IMR-90 (cell line): Measurements from ENCODE around the gene DGLUCY. TPM values are rescaled to one million over a fixed set of nuclear protein-coding genes. Genes with fewer than 3 reads are reported as not detected.
A peak's percentile ranks its signal among the peaks of the same experiment; 100 is the strongest.

ENCODE experiments used
- ATAC-seq: fragments of 200-7000 bp; cut with Tn5 transposase; 2 replicates; pipeline ENCODE4 v1.9.1; 2020; ENCODE audit warnings: low read depth, mild to moderate bottlenecking, moderate library complexity
- BruUV-seq: library from RNA; stranded (reverse); fragments of 400-500 nt; replicated peaks from 2 replicates; lab custom pipeline; 2021; lab: Mats Ljungman, UMichigan
- CTCF ChIA-PET: fragments of 300-600 bp; formaldehyde crosslinking; extraction: SDS; loops from one replicate; lab custom pipeline; 2021; ENCODE audit warnings: antibody characterized with exemption; lab: Yijun Ruan, JAX
- POLR2A ChIA-PET: fragments of 300-600 bp; sonication (Branson Sonifier 250); formaldehyde crosslinking; loops from one replicate; lab custom pipeline; 2022; ENCODE audit warnings: antibody characterized with exemption; ENCODE audit not compliant: unreplicated experiment; lab: Charles Lee
- DNase-seq: peaks from one replicate; pipeline ENCODE4 v3.0.0; 2013
- H2AFZ ChIP-seq: replicated peaks from 2 replicates; pipeline ENCODE3; 2013; ENCODE audit warnings: low read length, mild to moderate bottlenecking; ENCODE audit not compliant: poor library complexity
- H2AK5ac ChIP-seq: 2 replicates; pipeline ENCODE4 v1.6.1; 2013; ENCODE audit warnings: low read depth, low read length, inconsistent platforms
- H2AK9ac ChIP-seq: replicated peaks from 2 replicates; pipeline ENCODE3; 2013; ENCODE audit warnings: mild to moderate bottlenecking, low read depth, low read length, moderate library complexity; ENCODE audit not compliant: poor library complexity
- H2BK120ac ChIP-seq: 2 replicates; pipeline ENCODE4 v1.6.1; 2013; ENCODE audit warnings: low read depth, low read length, inconsistent platforms
- H2BK15ac ChIP-seq: 3 replicates; pipeline ENCODE4 v1.6.1; 2013; ENCODE audit warnings: low read depth, low read length, inconsistent platforms
- H2BK20ac ChIP-seq: 2 replicates; pipeline ENCODE4 v1.6.1; 2013; ENCODE audit warnings: low read depth, mild to moderate bottlenecking, inconsistent platforms, low read length, moderate library complexity
- H2BK5ac ChIP-seq: 2 replicates; pipeline ENCODE4 v1.6.1; 2013; ENCODE audit warnings: mild to moderate bottlenecking, low read depth, low read length, inconsistent platforms; ENCODE audit not compliant: poor library complexity, severe bottlenecking
- H3K14ac ChIP-seq: replicated peaks from 2 replicates; pipeline ENCODE4 v1.6.1; 2013; ENCODE audit warnings: low read depth, low read length, inconsistent platforms
- H3K18ac ChIP-seq: 2 replicates; pipeline ENCODE4 v1.6.1; 2013; ENCODE audit warnings: low read depth, low read length, control low read depth
- H3K23ac ChIP-seq: 2 replicates; pipeline ENCODE4 v1.6.1; 2013; ENCODE audit warnings: low read depth, low read length, inconsistent platforms
- H3K27ac ChIP-seq: 2 replicates; pipeline ENCODE4 v1.5.1; 2013; ENCODE audit warnings: mild to moderate bottlenecking, control low read depth, low read length; ENCODE audit not compliant: insufficient read depth
- H3K27me3 ChIP-seq: 2 replicates; pipeline ENCODE4 v1.6.1; 2013; ENCODE audit warnings: low read length; ENCODE audit not compliant: control insufficient read depth, insufficient read depth
- H3K36me3 ChIP-seq: 2 replicates; pipeline ENCODE4 v1.6.1; 2013; ENCODE audit warnings: low read length, mixed read lengths; ENCODE audit not compliant: control insufficient read depth, insufficient read depth
- H3K4ac ChIP-seq: 2 replicates; pipeline ENCODE4 v1.6.1; 2013; ENCODE audit warnings: low read depth, low read length, inconsistent platforms
- H3K4me1 ChIP-seq: 2 replicates; pipeline ENCODE4 v1.6.1; 2013; ENCODE audit warnings: low read length, mixed read lengths; ENCODE audit not compliant: control insufficient read depth, insufficient read depth
- H3K4me2 ChIP-seq: 2 replicates; pipeline ENCODE4 v1.6.1; 2013; ENCODE audit warnings: low read depth, mild to moderate bottlenecking, control low read depth, low read length, moderate library complexity
- H3K4me3 ChIP-seq: 2 replicates; pipeline ENCODE4 v1.5.1; 2013; ENCODE audit warnings: low read depth, mild to moderate bottlenecking, control low read depth, low read length, moderate library complexity; ENCODE audit not compliant: insufficient read depth
- H3K56ac ChIP-seq: 2 replicates; pipeline ENCODE4 v1.6.1; 2013; ENCODE audit warnings: low read length, inconsistent platforms; ENCODE audit not compliant: insufficient read depth; ENCODE audit errors: extremely low read depth
- H3K79me1 ChIP-seq, 2 experiments: 2 replicates each; pipeline ENCODE4 v1.6.1; 2013; ENCODE audit warnings: low read length in 2 of 2, inconsistent platforms in 1 of 2, low read depth in 1 of 2
- H3K9ac ChIP-seq: 2 replicates; pipeline ENCODE4 v1.6.1; 2013; ENCODE audit warnings: low read depth, low read length, control low read depth
- H3K9me1 ChIP-seq: 2 replicates; pipeline ENCODE4 v1.6.1; 2013; ENCODE audit warnings: low read length, inconsistent platforms; ENCODE audit not compliant: insufficient read depth
- H3K9me3 ChIP-seq: 2 replicates; pipeline ENCODE4 v1.6.1; 2013; ENCODE audit warnings: low read length; ENCODE audit not compliant: control insufficient read depth, insufficient read depth
- H4K20me1 ChIP-seq: 2 replicates; pipeline ENCODE4 v1.6.1; 2013; ENCODE audit warnings: low read length, inconsistent platforms; ENCODE audit not compliant: insufficient read depth
- H4K5ac ChIP-seq: 2 replicates; pipeline ENCODE4 v1.6.1; 2013; ENCODE audit warnings: mild to moderate bottlenecking, low read depth, low read length, control low read depth
- H4K8ac ChIP-seq, 2 experiments: 2 replicates each; pipeline ENCODE4 v1.6.1; 2013; ENCODE audit warnings: low read depth in 2 of 2, low read length in 2 of 2, control low read depth in 1 of 2, inconsistent platforms in 1 of 2
- H4K91ac ChIP-seq: 2 replicates; pipeline ENCODE4 v1.6.1; 2013; ENCODE audit warnings: low read depth, low read length, inconsistent platforms; ENCODE audit not compliant: insufficient read depth
- BHLHE40 ChIP-seq: fragments of 150-350 bp; IDR thresholded peaks from 2 replicates; pipeline ENCODE4 v1.6.1; 2016; ENCODE audit warnings: mild to moderate bottlenecking, low read depth, low read length
- RAD21 ChIP-seq: IDR thresholded peaks from 2 replicates; pipeline ENCODE4 v1.6.1; 2012; ENCODE audit warnings: low read length, improper control_type of control experiment
- WGBS, 2 experiments: methylation state at CpG; one replicate each; pipeline versions ENCODE4 v1.1.5 to v1.1.7; 2013; ENCODE audit warnings: missing lambda C conversion rate in 2 of 2; ENCODE audit not compliant: insufficient read length in 1 of 2; ENCODE audit errors: extremely low coverage in 2 of 2; 5-methylcytosine and 5-hydroxymethylcytosine counted together
- dilution Hi-C: fragments of 300-500 bp; cut with HindIII; formaldehyde crosslinking; loops from one replicate; pipeline ENCODE4 v1.14.3; 2018; ENCODE audit warnings: low sequenced_read_pairs; ENCODE audit not compliant: unreplicated experiment
- in situ Hi-C: fragments of 300-500 bp; cut with MboI; formaldehyde crosslinking; loops from 3 replicates; pipeline ENCODE4 v1.14.3; 2019; ENCODE audit warnings: low sequenced_read_pairs, inconsistent platforms, mixed read lengths
- intact Hi-C: fragments of 100-400 bp; cut with micrococcal nuclease; formaldehyde crosslinking; loops from 2 replicates; pipeline ENCODE4 v1.10.0; 2022
- polyA plus RNA-seq, 3 experiments: library from polyadenylated mRNA; depleted of rRNA; stranded (reverse); fragments of >200 nt; gene quantifications; 2 replicates each; pipeline ENCODE4 v1.2.3, GENCODE V29; 2012; ENCODE audit warnings: low replicate concordance in 1 of 3
- total RNA-seq: library from RNA; depleted of rRNA; stranded (reverse); fragments of >200 nt; gene quantifications from 2 replicates; pipeline ENCODE4 v1.2.3, GENCODE V29; 2012
- TF ChIP-seq, protein P1 (sequence below): conservative IDR thresholded peaks from 2 replicates; pipeline ENCODE4 v1.5.1; 2012; ENCODE audit warnings: mild to moderate bottlenecking, low read depth, low read length, improper control_type of control experiment

DGLUCY gene
- total and polyA plus RNA-seq, 2 of the 4 experiments (the other 2 are of a cell fraction) = 8.5 to 13.3 TPM

DNA sequence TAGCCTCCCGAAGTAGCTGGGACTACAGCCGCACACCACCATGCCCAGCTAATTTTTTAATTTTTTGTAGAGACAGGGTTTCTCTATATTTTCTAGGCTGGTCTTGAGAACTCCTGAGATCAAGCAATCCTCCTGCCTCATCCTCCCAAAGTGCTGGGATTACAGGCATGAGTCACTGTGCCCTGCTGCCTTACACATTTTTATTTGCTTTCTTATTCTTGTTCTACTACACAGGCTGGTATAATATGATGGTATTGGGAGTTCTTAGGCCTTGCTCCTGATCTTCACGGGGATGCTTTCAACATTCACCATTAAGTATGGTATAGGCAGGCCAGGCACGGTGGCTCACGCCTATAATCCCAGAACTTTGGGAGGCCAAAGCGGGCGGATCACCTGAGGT lies 21.2 kb downstream of the DGLUCY start:
- no peaks in the 10 kb centered on the region for H3K9me3 ChIP-seq
- no peak overlapping the region for H2BK120ac ChIP-seq
- no peak overlapping the region for H3K4ac ChIP-seq
- in situ Hi-C loops = no loop called here
- H3K9ac ChIP-seq = no peak overlapping the region
- no peak overlapping the region for H3K14ac ChIP-seq
- TF ChIP-seq RAD21 (no peak), BHLHE40 (no peak)
- TF ChIP-seq, protein P1, sequence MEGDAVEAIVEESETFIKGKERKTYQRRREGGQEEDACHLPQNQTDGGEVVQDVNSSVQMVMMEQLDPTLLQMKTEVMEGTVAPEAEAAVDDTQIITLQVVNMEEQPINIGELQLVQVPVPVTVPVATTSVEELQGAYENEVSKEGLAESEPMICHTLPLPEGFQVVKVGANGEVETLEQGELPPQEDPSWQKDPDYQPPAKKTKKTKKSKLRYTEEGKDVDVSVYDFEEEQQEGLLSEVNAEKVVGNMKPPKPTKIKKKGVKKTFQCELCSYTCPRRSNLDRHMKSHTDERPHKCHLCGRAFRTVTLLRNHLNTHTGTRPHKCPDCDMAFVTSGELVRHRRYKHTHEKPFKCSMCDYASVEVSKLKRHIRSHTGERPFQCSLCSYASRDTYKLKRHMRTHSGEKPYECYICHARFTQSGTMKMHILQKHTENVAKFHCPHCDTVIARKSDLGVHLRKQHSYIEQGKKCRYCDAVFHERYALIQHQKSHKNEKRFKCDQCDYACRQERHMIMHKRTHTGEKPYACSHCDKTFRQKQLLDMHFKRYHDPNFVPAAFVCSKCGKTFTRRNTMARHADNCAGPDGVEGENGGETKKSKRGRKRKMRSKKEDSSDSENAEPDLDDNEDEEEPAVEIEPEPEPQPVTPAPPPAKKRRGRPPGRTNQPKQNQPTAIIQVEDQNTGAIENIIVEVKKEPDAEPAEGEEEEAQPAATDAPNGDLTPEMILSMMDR = no peak
- no peaks in the 10 kb centered on the region for H3K4me1 ChIP-seq
- ATAC-seq = peak; percentile 70
- no peak overlapping the region for H3K4me2 ChIP-seq
- no peaks in the 10 kb centered on the region for H3K27me3 ChIP-seq
- CTCF ChIA-PET = no interaction called here
- no peak overlapping the region for H4K91ac ChIP-seq
- no peak overlapping the region for H4K8ac ChIP-seq
- H2BK5ac ChIP-seq = no peak overlapping the region
- DNase-seq = no peak
- intact Hi-C loops = no loop called here
- H3K56ac ChIP-seq = no peak overlapping the region
- no TSS peak for BruUV-seq
- H3K23ac ChIP-seq = no peak overlapping the region
- no peak overlapping the region for H2AK5ac ChIP-seq
- H3K79me1 ChIP-seq = no peaks in the 10 kb centered on the region
- POLR2A ChIA-PET = interaction anchor here (0.6 kb wide), 1 partner anchor 18 kb away, joined by 7 read pairs; no protein-coding TSS in a partner anchor
- no peaks in the 10 kb centered on the region for H4K20me1 ChIP-seq
- H2BK20ac ChIP-seq = no peak overlapping the region
- no peak overlapping the region for H3K4me3 ChIP-seq
- peaks cover 3% of the 10 kb centered on the region; the same call in 1 of the 2 replicates for H3K9me1 ChIP-seq
- WGBS, 2 experiments = 80% methylated on average over 1 of the region's 7 CpGs; no CpG with 5 or more reads in 1 of the 2 experiments
- dilution Hi-C loops = no loop called here
- H2BK15ac ChIP-seq = no peak overlapping the region
- H4K5ac ChIP-seq = no peak overlapping the region
- H2AFZ ChIP-seq = no peak overlapping the region
- no peak overlapping the region for H3K27ac ChIP-seq
- H2AK9ac ChIP-seq = no peak overlapping the region
- H3K36me3 ChIP-seq = peaks cover 4% of the 10 kb centered on the region; the same call in 1 of the 2 replicates
- no peak overlapping the region for H3K18ac ChIP-seq
